ENCODE measurements around the gene OR52D1. TPM values are rescaled to one million over a fixed set of nuclear protein-coding genes. Genes with fewer than 3 reads are reported as not detected.

OR52D1 gene
- total RNA-seq = not detected

GRCh38 chr11:5488385-5488784 is at the start of gene OR52D1:
OR52D1 (plus strand) TSS chr11:5488685; CDS start chr11:5488707, 22 bp downstream.
- Histone ChIP-seq H3K4me1 (no peaks in the 10 kb centered on the region), H3K27me3 (no peaks in the 10 kb centered on the region), H3K27ac (no peak within 1 kb of the TSS), H3K36me3 (no peaks in the 10 kb centered on the region), H3K9me3 (no peaks in the 10 kb centered on the region), H3K4me3 (no peak within 1 kb of the TSS)
- TF ChIP-seq EP300 (IDR thresholded peaks at IDR 0.05) (no peak), POLR2A (IDR thresholded peaks at IDR 0.05) (no peak)
- TF ChIP-seq, protein P1, sequence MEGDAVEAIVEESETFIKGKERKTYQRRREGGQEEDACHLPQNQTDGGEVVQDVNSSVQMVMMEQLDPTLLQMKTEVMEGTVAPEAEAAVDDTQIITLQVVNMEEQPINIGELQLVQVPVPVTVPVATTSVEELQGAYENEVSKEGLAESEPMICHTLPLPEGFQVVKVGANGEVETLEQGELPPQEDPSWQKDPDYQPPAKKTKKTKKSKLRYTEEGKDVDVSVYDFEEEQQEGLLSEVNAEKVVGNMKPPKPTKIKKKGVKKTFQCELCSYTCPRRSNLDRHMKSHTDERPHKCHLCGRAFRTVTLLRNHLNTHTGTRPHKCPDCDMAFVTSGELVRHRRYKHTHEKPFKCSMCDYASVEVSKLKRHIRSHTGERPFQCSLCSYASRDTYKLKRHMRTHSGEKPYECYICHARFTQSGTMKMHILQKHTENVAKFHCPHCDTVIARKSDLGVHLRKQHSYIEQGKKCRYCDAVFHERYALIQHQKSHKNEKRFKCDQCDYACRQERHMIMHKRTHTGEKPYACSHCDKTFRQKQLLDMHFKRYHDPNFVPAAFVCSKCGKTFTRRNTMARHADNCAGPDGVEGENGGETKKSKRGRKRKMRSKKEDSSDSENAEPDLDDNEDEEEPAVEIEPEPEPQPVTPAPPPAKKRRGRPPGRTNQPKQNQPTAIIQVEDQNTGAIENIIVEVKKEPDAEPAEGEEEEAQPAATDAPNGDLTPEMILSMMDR (IDR thresholded peaks at IDR 0.05) = no peak
- DNase-seq (ENCODE audit: low spot score in 2 of 2) = no peak

DNA sequence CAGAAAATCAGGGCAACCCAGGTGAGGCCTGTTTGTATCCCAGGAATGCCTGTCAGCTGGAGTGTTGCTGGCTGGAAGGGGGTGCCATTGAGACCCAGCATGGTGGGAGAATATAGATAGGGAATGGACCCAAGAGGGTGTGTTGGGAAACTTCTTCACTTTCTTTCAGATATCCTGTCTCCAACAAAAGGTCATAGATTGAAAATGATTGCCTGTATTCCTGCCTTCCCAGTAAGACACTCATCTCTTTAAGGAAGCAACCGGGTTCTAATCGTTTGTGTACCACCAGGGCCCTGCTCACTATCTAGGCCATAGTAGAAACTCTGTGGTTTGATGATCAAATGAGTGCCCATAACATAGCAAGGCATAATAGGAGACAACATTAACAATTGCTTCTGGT is 47.1 kb upstream of the OR52D1 start, which contains the start of gene OR51I1:
Gene OR51I1 (minus strand): TSS at position 101 of the 400 bp plus-strand sequence. CDS start 0 bp downstream, at position 101.
- TF ChIP-seq, protein P1 (IDR thresholded peaks at IDR 0.05) = no peak
- TF ChIP-seq POLR2A (IDR thresholded peaks at IDR 0.05) (no peak), EP300 (IDR thresholded peaks at IDR 0.05) (no peak)
- 37 to 41% methylated on average over 2 of the region's 2 CpGs for WGBS, 2 donors

DNA sequence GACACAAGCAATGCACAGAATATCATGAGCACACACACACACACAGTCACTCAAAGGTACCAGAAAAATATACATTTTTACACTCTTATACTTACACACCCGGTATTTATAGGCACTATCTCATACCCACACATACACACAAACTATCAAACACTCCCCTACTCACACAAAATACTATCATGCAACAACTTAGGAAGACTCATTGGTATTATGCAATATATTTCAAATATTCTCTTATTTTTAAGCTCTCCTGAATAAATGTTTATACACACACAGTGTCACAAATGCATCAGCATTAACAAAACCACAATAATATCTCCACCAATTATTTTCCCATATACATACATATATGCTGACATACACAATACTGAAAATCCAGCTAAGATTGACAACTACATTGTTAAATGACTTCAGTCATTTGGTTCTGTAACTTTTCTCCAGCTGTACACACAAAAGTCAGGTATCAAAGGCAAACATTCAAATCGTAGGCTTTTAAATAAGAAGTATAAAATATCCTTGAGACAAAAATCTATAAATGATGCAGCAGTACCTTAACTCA is 44.6 kb upstream of the OR52D1 start:
- no peak overlapping the region for H3K27ac ChIP-seq
- no peaks in the 10 kb centered on the region for H3K4me1 ChIP-seq
- H3K27me3 ChIP-seq = no peaks in the 10 kb centered on the region
- no peaks in the 10 kb centered on the region for H3K9me3 ChIP-seq
- no peak for DNase-seq (ENCODE audit: low spot score in 2 of 2)
- no peak overlapping the region for H3K4me3 ChIP-seq
- H3K36me3 ChIP-seq = no peaks in the 10 kb centered on the region
- WGBS, 2 donors = 40 to 73% methylated on average over 2 of the region's 2 CpGs
- TF ChIP-seq EP300 (IDR thresholded peaks at IDR 0.05) (no peak), POLR2A (IDR thresholded peaks at IDR 0.05) (no peak)
- TF ChIP-seq, protein P1 (IDR thresholded peaks at IDR 0.05) = no peak

More for the DNA sequence above, 47.1 kb upstream of the OR52D1 start, which contains the start of gene OR51I1:
- no peak within 1 kb of the TSS for H3K4me3 ChIP-seq
- no peaks in the 10 kb centered on the region for H3K4me1 ChIP-seq
- no peak for DNase-seq (ENCODE audit: low spot score in 2 of 2)
- H3K9me3 ChIP-seq = no peaks in the 10 kb centered on the region
- no peak within 1 kb of the TSS for H3K27ac ChIP-seq
- H3K36me3 ChIP-seq = no peaks in the 10 kb centered on the region
- H3K27me3 ChIP-seq = no peaks in the 10 kb centered on the region

DNA sequence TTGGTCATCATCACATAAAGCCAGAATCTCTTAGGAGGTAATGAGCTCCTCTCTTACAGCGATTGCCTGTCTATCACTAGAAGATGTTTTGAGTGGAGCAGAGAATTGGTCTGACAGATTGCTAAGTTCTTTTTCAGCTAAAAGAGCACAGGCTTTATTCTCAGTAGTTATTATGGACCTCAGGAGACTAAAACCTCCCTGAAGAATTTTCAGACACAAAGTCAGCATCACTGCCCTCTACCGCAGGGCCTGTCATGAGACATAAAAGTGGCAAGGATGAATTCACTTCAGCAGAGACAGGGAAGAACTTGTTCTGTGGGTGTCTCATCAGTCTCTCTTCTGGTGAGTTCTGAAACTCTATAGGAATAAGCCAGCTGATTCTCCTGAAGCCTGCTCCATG is 39.5 kb upstream of the OR52D1 start, which contains the start of gene OR51I2:
Gene OR51I2 (plus strand): TSS at position 301 of the 400 bp plus-strand sequence. CDS start 4,166 bp downstream, outside the sequence.
- TF ChIP-seq, protein P1 (IDR thresholded peaks at IDR 0.05) = no peak
- no peak for TF ChIP-seq POLR2A (IDR thresholded peaks at IDR 0.05)
- no peak for TF ChIP-seq EP300 (IDR thresholded peaks at IDR 0.05)
- DNase-seq (ENCODE audit: low spot score in 2 of 2) = no peak
- H3K4me1 ChIP-seq = no peaks in the 10 kb centered on the region
- no peak within 1 kb of the TSS for H3K4me3 ChIP-seq
- no peak within 1 kb of the TSS for H3K27ac ChIP-seq
- no peaks in the 10 kb centered on the region for H3K36me3 ChIP-seq
- WGBS, 2 donors = 73 to 94% methylated on average over 2 of the region's 2 CpGs
- H3K27me3 ChIP-seq = no peaks in the 10 kb centered on the region
- H3K9me3 ChIP-seq = no peaks in the 10 kb centered on the region

GRCh38 chr11:5449432-5449831 is 39.1 kb upstream of the OR52D1 start:
- TF ChIP-seq, protein P1 (IDR thresholded peaks at IDR 0.05) = no peak
- TF ChIP-seq EP300 (IDR thresholded peaks at IDR 0.05) = no peak
- TF ChIP-seq POLR2A (IDR thresholded peaks at IDR 0.05) = no peak
- 70 to 74% methylated on average over 4 of the region's 4 CpGs for WGBS, 2 donors
- no peak overlapping the region for H3K27ac ChIP-seq
- no peaks in the 10 kb centered on the region for H3K9me3 ChIP-seq
- DNase-seq (ENCODE audit: low spot score in 2 of 2) = no peak
- H3K4me3 ChIP-seq = no peak overlapping the region
- no peaks in the 10 kb centered on the region for H3K27me3 ChIP-seq
- H3K36me3 ChIP-seq = no peaks in the 10 kb centered on the region
- H3K4me1 ChIP-seq = no peaks in the 10 kb centered on the region

All from tibial nerve (tissue), 4 donors.